Kidney epithelial cell (primary cell): ENCODE data around the gene PISD. TPM values are rescaled to one million over a fixed set of nuclear protein-coding genes. Genes with fewer than 3 reads are reported as not detected.

ENCODE experiments used
- DNase-seq: peaks from one replicate; pipeline ENCODE4 v3.0.0-alpha.2; 2010; ENCODE audit warnings: low read depth
- H3K27me3 ChIP-seq: 2 replicates; pipeline ENCODE4 v1.6.0; 2011; ENCODE audit warnings: low read length; ENCODE audit not compliant: control insufficient read depth, insufficient read depth
- H3K36me3 ChIP-seq: 2 replicates; pipeline ENCODE4 v1.5.1; 2011; ENCODE audit warnings: low read length; ENCODE audit not compliant: control insufficient read depth, insufficient read depth
- H3K4me3 ChIP-seq: 2 replicates; pipeline ENCODE4 v1.5.1; 2011; ENCODE audit warnings: low read depth, mild to moderate bottlenecking, control low read depth, low read length
- CTCF ChIP-seq: IDR thresholded peaks from 2 replicates; pipeline ENCODE4 v1.5.1; 2011; ENCODE audit warnings: mild to moderate bottlenecking, moderate library complexity, low read length, control low read depth, inconsistent platforms; ENCODE audit not compliant: insufficient read depth, poor library complexity, severe bottlenecking
- total RNA-seq: library from RNA; depleted of rRNA; stranded (reverse); fragments of >200 nt; gene quantifications from 2 replicates; pipeline ENCODE4 v1.2.3, GENCODE V29; 2015

Gene PISD
- total RNA-seq, 1 donor from 2014 or later = 88.3 TPM

DNA sequence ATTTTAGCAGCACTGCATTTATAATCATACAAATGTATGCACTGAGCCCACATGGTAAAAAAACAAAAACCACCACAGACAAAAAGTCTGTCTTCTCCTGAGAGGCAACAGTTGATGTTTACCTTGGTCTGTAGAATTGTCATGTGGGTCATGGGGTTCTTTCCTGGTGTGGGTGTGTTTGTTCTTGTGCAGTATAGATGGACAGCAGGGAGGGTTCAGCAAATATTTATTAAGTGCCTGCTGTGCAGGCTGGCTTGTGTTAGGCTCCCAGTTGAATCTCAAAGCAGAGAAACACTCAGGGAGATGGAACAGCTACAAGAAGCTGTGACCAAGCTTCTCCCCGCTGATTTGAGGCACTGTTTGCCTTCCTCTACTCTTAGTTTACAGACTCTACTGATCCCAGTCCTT is 82.2 kb downstream of the PISD start:
- TF ChIP-seq CTCF = no peak
- no peaks in the 10 kb centered on the region for H3K27me3 ChIP-seq
- no peaks in the 10 kb centered on the region for H3K36me3 ChIP-seq
- no peak for DNase-seq
- H3K4me3 ChIP-seq = no peak overlapping the region

GRCh38 chr22:31578171-31578570 is 83.8 kb downstream of the PISD start:
- Histone ChIP-seq H3K27me3 (no peaks in the 10 kb centered on the region), H3K4me3 (no peak overlapping the region), H3K36me3 (no peaks in the 10 kb centered on the region)
- no peak for TF ChIP-seq CTCF
- no peak for DNase-seq

GRCh38 chr22:31577711-31578110 is 84.3 kb downstream of the PISD start:
- TF ChIP-seq CTCF = no peak
- DNase-seq = no peak
- no peak overlapping the region for H3K4me3 ChIP-seq

GRCh38 chr22:31575190-31575589 is 86.8 kb downstream of the PISD start:
- no peaks in the 10 kb centered on the region for H3K36me3 ChIP-seq
- no peak for TF ChIP-seq CTCF
- no peak overlapping the region for H3K4me3 ChIP-seq
- H3K27me3 ChIP-seq = no peaks in the 10 kb centered on the region
- no peak for DNase-seq

More at GRCh38 chr22:31577711-31578110, 84.3 kb downstream of the PISD start:
- Histone ChIP-seq H3K27me3 (no peaks in the 10 kb centered on the region), H3K36me3 (no peaks in the 10 kb centered on the region)

DNA sequence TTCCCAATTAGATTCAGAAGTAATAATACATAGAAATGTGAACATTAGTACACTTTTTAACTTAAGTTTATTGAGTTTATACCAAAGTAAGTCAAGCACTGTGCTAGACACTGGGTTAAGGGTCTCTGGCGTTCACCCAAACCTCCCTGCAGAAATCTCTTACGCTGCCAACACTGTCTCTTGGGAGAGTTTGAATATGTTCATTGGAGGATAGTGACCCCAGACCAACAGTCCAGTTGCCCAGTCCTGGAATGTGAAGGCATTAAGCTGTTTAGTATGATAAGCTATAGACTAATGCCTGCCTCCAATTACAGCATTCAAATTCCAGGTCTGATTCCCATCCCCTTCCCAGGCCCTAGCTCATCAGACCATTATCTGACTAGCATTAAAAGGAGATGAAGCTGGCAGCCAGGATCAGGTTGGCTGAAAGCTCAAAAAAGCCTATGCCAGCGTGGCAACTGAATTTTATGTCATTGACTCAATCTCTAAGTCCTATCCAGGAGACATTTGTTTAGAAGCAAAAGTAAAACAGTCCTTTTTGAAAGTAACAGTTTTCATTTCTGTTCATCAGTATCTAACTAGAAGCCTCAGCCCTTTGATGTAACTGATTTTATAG is 87.9 kb downstream of the PISD start:
- no peaks in the 10 kb centered on the region for H3K27me3 ChIP-seq
- H3K36me3 ChIP-seq = no peaks in the 10 kb centered on the region
- TF ChIP-seq CTCF = no peak
- H3K4me3 ChIP-seq = no peak overlapping the region
- DNase-seq = no peak

- no peaks in the 10 kb centered on the region for H3K36me3 ChIP-seq
- H3K4me3 ChIP-seq = no peak overlapping the region
- DNase-seq = no peak
- H3K27me3 ChIP-seq = no peaks in the 10 kb centered on the region
- TF ChIP-seq CTCF = no peak
Measured at GRCh38 chr22:31572939-31573338, 89.1 kb downstream of the PISD start.
